Esophagus muscularis mucosa (tissue), 4 donors: ENCODE measurements around the gene OR7A17.

Source experiments
- EP300 ChIP-seq: sonication (generic); formaldehyde crosslinking; IDR thresholded peaks from one replicate; pipeline ENCODE4 v1.6.1; 2017; ENCODE audit warnings: antibody characterized with exemption
- POLR2A ChIP-seq: fragments of 450-650 bp; IDR thresholded peaks from one replicate; pipeline ENCODE4 v1.6.1; 2017; ENCODE audit warnings: antibody characterized with exemption, moderate library complexity, mild to moderate bottlenecking, low read depth
- TF ChIP-seq, protein P1 (sequence below), 3 experiments: fragments of 200-600 bp in 2 of 3; fragments of 450-650 bp in 1 of 3; sonication (generic) in 2 of 3; IDR thresholded peaks; one replicate each; pipeline ENCODE4 v1.5.1; 2017 to 2019; ENCODE audit warnings: antibody characterized with exemption in 3 of 3, mild to moderate bottlenecking in 2 of 3, moderate library complexity in 1 of 3

DNA sequence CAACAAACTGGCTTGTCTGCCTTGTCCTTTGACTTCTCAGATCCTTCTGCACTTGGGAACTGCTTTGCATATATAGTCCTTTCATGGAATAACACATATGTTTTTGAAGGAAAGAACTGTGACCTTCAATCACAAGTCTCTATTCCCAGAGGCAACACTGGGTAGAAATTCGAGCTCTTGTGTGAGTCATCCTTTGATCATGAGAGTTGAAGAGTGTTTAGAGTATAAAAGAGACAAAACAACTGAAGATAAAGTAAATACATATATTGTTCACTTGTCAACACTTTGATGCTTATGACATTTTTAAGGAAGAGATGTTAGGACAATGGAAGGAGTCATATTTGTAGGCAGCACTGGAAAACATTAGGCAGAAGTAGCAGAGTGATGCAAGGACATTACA is 45.7 kb downstream of the OR7A17 start:
- TF ChIP-seq, protein P1, sequence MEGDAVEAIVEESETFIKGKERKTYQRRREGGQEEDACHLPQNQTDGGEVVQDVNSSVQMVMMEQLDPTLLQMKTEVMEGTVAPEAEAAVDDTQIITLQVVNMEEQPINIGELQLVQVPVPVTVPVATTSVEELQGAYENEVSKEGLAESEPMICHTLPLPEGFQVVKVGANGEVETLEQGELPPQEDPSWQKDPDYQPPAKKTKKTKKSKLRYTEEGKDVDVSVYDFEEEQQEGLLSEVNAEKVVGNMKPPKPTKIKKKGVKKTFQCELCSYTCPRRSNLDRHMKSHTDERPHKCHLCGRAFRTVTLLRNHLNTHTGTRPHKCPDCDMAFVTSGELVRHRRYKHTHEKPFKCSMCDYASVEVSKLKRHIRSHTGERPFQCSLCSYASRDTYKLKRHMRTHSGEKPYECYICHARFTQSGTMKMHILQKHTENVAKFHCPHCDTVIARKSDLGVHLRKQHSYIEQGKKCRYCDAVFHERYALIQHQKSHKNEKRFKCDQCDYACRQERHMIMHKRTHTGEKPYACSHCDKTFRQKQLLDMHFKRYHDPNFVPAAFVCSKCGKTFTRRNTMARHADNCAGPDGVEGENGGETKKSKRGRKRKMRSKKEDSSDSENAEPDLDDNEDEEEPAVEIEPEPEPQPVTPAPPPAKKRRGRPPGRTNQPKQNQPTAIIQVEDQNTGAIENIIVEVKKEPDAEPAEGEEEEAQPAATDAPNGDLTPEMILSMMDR (IDR thresholded peaks at IDR 0.05): no peak
- no peak for TF ChIP-seq EP300
- TF ChIP-seq POLR2A: no peak
